HG03066 (cell line): ENCODE results near the gene RGCC.
"Not testable (repeated sequence)": the region's sequence is repeated elsewhere in the genome, so short reads cannot be mapped to it uniquely, and the experiment has no call there.

Source experiments
- ATAC-seq: cut with Tn5 transposase; IDR thresholded peaks from one replicate; pipeline ENCODE4 v1.9.1; 2021; ENCODE audit warnings: low read depth; ENCODE audit not compliant: unreplicated experiment

The RGCC gene

GRCh38 chr13:41487222-41487621 lies 29.9 kb downstream of the RGCC start:
- no peak for ATAC-seq

DNA sequence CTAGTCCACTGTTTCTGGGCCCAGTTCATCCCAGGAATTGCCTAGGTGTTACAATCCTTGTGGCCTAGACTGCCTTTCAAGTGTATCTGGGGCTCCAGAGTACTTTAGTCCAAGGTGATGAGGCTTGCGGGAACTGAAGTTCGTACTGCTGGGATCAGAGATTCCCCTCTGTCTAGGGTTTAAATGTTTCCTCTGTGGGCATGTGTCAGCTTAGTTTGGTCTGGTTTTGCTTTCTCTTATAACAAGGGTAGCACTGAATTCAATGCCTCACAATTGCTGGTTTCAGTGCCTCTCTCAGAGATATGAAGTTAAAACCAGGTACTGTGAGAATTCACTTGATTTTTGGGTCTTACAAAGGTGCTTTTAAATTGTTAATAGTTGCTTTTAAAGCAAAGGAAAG lies 30.8 kb downstream of the RGCC start:
- ATAC-seq, result no peak

DNA sequence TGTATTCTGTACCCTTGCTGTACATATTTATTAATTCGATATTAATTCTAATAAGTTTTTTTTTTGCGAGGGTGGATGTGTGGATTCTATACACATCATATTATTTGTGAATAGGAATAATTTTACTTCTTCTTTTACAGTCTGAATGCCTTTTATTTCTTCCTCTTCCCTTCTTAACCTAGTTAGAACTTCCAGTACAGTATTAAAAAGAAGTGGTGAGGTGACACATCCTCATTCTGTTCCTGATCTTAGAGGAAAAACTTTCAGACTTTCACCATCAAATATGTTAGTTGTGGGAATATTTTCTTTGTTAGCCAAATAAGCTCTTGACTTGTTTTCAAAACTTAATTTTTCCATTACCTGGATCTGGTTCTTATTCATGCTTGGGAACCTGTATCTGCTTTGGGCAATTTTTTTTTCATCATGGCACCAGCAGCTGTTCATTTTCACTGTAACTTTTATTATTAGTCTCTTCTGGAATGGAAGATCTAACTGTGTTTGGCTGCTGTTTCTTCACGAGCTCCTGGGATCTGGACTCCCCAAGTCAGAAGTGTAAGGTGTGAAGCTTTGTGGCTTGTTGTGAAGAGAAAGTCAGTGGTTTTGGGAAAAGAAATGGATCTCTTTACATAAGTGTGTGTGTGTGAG lies 33.1 kb downstream of the RGCC start:
- ATAC-seq, result no peak

DNA sequence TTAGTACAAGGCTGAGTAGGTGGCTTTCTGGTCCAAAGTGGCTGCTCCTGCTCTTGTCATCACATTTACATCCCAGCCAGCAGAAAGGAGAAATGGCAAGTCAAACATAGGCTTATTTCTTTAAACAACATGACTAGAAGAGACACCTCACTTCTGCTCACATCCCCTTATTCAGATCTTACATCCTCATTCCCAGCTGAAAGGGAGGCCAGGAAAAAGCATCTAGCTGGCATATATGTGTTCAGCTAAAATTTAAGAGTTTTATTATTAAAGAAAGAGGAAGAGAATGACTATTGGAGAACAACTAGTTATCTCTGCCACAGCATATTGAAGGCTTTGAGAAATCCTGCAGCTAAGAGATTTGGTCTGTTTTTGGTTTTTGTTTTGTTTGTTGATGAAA lies 34.1 kb downstream of the RGCC start:
- ATAC-seq, result no peak

DNA sequence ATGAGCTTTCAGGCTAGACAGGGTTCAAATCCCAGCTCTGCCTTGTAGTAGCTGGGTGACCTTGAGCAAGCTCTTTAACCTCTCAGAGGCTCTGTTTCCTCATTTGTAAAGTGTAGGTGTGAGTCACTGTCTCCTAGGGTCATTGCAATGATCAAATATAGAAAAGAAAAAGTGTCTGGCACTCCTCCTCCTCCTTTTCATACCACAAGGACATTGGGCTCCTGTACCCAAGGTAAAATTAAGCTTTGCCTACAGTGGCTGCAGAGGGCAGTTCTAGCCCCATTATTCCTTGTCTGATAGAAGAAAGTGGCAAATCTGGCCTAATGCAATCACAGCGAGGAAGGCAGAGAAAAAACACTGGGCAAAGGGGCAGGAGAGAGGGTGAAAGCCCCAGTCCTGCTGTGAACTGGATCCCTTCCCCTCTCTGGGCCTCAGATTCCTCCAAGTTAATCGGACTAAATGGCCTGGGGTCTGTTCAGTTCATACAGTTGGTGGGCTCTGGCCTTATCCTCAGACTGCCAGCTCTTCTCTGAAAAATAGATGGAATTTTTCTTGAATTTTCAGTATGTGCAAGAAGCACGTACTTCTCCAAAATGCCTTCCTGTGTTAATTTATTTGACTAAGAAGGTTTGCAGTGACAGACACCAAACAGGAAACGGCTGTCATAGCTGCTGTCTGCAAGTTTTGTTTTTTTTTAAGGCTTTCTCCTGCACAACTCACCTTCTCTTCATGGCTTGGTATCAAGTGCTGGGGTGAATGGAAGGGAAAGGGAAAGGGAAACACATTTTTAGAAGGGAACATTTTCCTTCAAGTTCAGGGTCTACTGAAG lies 35.3 kb downstream of the RGCC start:
- ATAC-seq, result peak; percentile 62

- ATAC-seq, result no peak
Observed at GRCh38 chr13:41494202-41494601, 36.9 kb downstream of the RGCC start.

DNA sequence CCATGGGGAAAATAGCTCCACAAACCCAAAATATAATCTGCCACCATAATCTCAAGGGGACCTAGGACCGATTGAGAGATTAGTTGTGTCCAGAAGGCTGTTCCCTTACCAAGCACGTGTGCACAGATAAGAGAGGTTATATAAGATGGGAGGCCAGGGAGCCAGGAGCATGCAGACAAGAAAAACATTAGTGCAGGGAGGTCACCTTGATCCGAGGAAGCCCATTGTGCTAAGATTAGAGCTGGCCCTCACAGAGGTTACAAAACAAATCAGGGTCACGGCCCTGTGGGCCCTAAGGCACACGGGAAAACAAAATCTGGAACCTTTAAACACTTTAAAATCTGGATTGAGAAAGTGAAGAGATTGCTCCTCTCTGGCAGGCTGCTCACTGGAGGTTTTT lies 37.7 kb downstream of the RGCC start:
- ATAC-seq, result no peak

GRCh38 chr13:41496420-41497234 lies 39.3 kb downstream of the RGCC start:
- no peak for ATAC-seq

- no peak for ATAC-seq
Observed at GRCh38 chr13:41497436-41497835, 40.1 kb downstream of the RGCC start.

GRCh38 chr13:41499452-41499851 lies 42.1 kb downstream of the RGCC start:
- no peak for ATAC-seq

GRCh38 chr13:41500511-41500910 lies 43.2 kb downstream of the RGCC start:
- ATAC-seq, result no peak

- no peak for ATAC-seq
Observed at GRCh38 chr13:41501281-41501680, 43.9 kb downstream of the RGCC start.

GRCh38 chr13:41502031-41502430 lies 44.7 kb downstream of the RGCC start:
- ATAC-seq, result no peak

DNA sequence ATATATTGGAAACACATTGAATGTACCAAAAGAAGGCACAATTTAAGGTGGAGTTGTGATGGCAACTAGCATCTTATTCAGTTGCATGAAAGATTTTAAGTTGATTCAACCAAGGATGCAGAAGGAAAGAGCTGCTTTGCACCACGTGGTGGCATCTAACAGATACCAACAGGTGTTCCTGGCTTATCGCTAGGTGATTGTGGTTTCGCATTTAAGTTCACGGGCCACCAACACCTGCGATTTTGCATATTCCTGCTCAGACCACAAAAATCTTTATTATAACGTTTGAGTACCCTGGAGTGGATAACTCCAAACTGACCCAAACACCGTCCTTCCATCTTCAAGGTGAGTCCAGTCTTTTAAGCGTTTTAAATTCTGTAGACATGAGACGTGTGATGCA lies 45.3 kb downstream of the RGCC start:
- ATAC-seq, result peak; percentile 66

DNA sequence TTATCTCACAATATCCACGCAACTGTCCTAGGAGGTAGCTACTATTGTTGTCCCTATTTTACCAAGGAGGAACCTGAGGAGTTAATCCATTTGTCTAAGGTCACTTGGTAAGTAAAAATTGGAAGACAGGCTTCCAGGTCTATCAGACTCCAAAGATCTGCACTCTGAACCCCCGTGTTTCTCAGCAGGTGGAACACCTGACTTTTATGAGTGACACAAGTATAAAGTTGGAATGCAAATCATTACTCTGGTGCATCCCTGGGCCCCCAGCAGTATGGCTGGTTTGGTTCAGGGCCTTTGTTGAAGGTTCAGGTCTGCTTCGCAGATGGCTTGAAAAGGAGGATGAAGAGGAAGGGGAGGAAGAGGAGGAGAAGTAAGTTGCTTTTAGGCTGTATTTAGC lies 46.0 kb downstream of the RGCC start:
- no peak for ATAC-seq

- ATAC-seq, result not testable (repeated sequence)
Observed at GRCh38 chr13:41504657-41505056, 47.3 kb downstream of the RGCC start.

GRCh38 chr13:41505209-41505835 lies 48.0 kb downstream of the RGCC start:
- no peak for ATAC-seq

DNA sequence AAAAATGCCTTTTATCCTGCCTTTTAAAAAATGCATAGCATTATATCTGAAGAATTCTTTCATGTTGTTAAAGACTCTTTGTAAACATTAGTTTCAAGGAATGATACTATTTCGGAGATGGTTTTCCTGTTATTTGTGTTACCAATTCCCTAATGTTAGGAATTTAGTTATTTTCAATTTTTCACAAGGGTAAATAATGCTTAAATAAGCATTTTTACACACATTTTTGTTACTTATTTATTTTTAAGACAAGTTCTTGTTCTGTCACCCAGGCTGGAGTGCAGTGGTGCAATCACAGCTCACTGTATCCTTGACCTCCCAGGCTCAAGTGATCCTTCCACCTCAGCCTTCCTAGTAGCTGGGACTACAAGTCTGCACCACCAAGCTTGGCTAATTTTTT lies 49.0 kb downstream of the RGCC start:
- ATAC-seq, result no peak

DNA sequence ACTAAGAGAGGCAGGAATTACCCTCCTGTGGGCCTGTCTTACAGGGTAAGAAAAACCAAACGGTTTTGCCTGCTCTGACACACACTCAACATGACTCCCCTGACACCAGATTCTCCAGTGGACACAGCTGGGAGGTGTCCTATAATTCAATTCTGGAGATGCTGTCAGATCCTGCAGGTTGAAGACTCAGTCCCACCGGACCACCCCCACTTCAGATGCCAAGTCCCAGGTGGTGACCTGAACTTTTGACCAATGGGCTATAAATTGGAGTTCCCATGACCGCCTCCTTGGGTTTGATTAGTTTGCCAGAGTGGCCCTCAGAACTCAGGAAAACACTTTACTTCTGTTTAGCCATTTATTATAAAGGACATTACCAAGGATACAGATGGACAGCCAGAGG lies 52.6 kb downstream of the RGCC start:
- no peak for ATAC-seq

GRCh38 chr13:41511827-41512226 lies 54.5 kb downstream of the RGCC start:
- no peak for ATAC-seq

- ATAC-seq, result no peak
Observed at GRCh38 chr13:41512441-41512840, 55.1 kb downstream of the RGCC start.
